Stimulated activated naive B cell treated with anti-CD40 and anti-IgM and Interleukin-4, amounts not matched to agents 10 μg/mL and 1 μg/mL and 100 μg/mL, for 72 hours (primary cell): ENCODE results near the gene ARPIN.
"Not testable (repeated sequence)": the region's sequence is repeated elsewhere in the genome, so short reads cannot be mapped to it uniquely, and the experiment has no call there.

ENCODE experiments used
- ATAC-seq, 2 donors: fragments of 150-1000 bp; cut with Tn5 transposase; replicated peaks; 2 replicates each; pipeline ENCODE4 v1.10.0; 2021; ENCODE audit warnings: moderate library complexity in 1 of 2
- DNase-seq: peaks from one replicate; pipeline ENCODE4 v3.0.0; 2021
- H3K27ac Mint-ChIP-seq: one replicate; pipeline ENCODE4 v1.8.0; 2022; ENCODE audit warnings: mild to moderate bottlenecking, mixed read lengths
- H3K27me3 Mint-ChIP-seq, 2 donors: one replicate each; pipeline ENCODE4 v1.8.0; 2022; ENCODE audit warnings: mixed read lengths in 2 of 2
- H3K36me3 Mint-ChIP-seq, 2 donors: one replicate each; pipeline ENCODE4 v1.8.0; 2022; ENCODE audit warnings: mixed read lengths in 2 of 2, mild to moderate bottlenecking in 1 of 2
- H3K4me1 Mint-ChIP-seq, 2 donors: one replicate each; pipeline ENCODE4 v1.8.0; 2022; ENCODE audit warnings: mixed read lengths in 2 of 2, mild to moderate bottlenecking in 1 of 2
- H3K4me3 Mint-ChIP-seq, 2 donors: one replicate each; pipeline ENCODE4 v1.8.0; 2022; ENCODE audit warnings: mild to moderate bottlenecking in 2 of 2, mixed read lengths in 2 of 2, moderate library complexity in 1 of 2
- H3K9me3 Mint-ChIP-seq, 2 donors: one replicate each; pipeline ENCODE4 v1.8.0; 2022; ENCODE audit warnings: mixed read lengths in 2 of 2, mild to moderate bottlenecking in 1 of 2

Gene ARPIN

GRCh38 chr15:89900849-89901248 is 11.9 kb downstream of the ARPIN start:
- Mint-ChIP-seq H3K27ac (no peak overlapping the region), H3K4me1 (peaks cover 6 to 7% of the 10 kb centered on the region in 2 donors), H3K27me3 (peaks cover 7% of the 10 kb centered on the region in 2 donors), H3K4me3 (no peak overlapping the region), H3K36me3 (no peaks in the 10 kb centered on the region), H3K9me3 (no peaks in the 10 kb centered on the region)
- DNase-seq (no peak), ATAC-seq (no peak)

- H3K9me3 Mint-ChIP-seq, result no peaks in the 10 kb centered on the region
- H3K4me1 Mint-ChIP-seq, result peaks cover 6 to 7% of the 10 kb centered on the region in 2 donors
- ATAC-seq (no peak), DNase-seq (no peak)
- no peaks in the 10 kb centered on the region for H3K36me3 Mint-ChIP-seq
- H3K4me3 Mint-ChIP-seq, result no peak overlapping the region
- no peaks in the 10 kb centered on the region for H3K27me3 Mint-ChIP-seq
- H3K27ac Mint-ChIP-seq, result peak overlapping the region; percentile 81
Measured at GRCh38 chr15:89899951-89900567, 12.7 kb downstream of the ARPIN start.

GRCh38 chr15:89899295-89899945 is 13.3 kb downstream of the ARPIN start:
- no peaks in the 10 kb centered on the region for H3K36me3 Mint-ChIP-seq
- H3K27me3 Mint-ChIP-seq, result no peaks in the 10 kb centered on the region
- peak; percentile 35 to 57 for ATAC-seq
- H3K27ac Mint-ChIP-seq, result peak overlapping the region; percentile 81
- H3K4me3 Mint-ChIP-seq, result no peak overlapping the region
- DNase-seq, result peak; percentile 4
- H3K9me3 Mint-ChIP-seq, result no peaks in the 10 kb centered on the region
- H3K4me1 Mint-ChIP-seq, result peaks cover 6 to 10% of the 10 kb centered on the region in 2 donors

- no peak overlapping the region for H3K4me3 Mint-ChIP-seq
- peaks cover 6 to 12% of the 10 kb centered on the region in 2 donors for H3K4me1 Mint-ChIP-seq
- H3K9me3 Mint-ChIP-seq, result no peaks in the 10 kb centered on the region
- H3K27me3 Mint-ChIP-seq, result no peaks in the 10 kb centered on the region
- no peak overlapping the region for H3K27ac Mint-ChIP-seq
- H3K36me3 Mint-ChIP-seq, result no peaks in the 10 kb centered on the region
- DNase-seq (peak; percentile 28), ATAC-seq (peak; percentile 69 to 71)
Measured at GRCh38 chr15:89898614-89899294, 14.0 kb downstream of the ARPIN start.

- H3K9me3 Mint-ChIP-seq, result no peaks in the 10 kb centered on the region
- no peaks in the 10 kb centered on the region for H3K27me3 Mint-ChIP-seq
- H3K36me3 Mint-ChIP-seq, result no peaks in the 10 kb centered on the region
- H3K4me3 Mint-ChIP-seq, result no peak overlapping the region
- H3K27ac Mint-ChIP-seq, result no peak overlapping the region
- ATAC-seq, result no peak
- peaks cover 6 to 14% of the 10 kb centered on the region in 2 donors for H3K4me1 Mint-ChIP-seq
- no peak for DNase-seq
Measured at GRCh38 chr15:89898146-89898545, 14.6 kb downstream of the ARPIN start.

- peak; percentile 92 to 97 for ATAC-seq
Measured at GRCh38 chr15:89893696-89894447, 18.9 kb downstream of the ARPIN start, which contains the start of gene AP3S2. Gene AP3S2 (minus strand): TSS chr15:89893994. CDS start chr15:89893949, 45 bp downstream.

DNA sequence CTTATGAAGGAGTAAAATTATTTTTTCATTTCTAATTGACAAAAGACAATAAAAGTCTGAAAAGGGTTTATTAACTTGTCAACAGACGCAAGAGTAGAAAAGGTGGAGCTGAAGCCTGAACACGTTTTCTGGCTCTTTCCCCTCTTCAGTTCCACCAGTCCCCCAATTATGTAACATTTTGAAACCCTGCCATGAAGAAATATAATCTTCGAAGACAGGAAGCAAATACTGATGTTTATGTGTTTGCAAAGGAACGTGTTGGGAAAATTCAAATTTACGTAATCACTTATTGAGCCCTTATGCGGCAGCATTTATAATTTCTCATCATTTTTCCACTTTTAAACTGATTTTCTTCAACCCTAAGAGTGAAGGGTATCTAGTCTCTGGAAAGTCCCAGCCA is 19.7 kb downstream of the ARPIN start:
- ATAC-seq, result no peak
- Mint-ChIP-seq H3K36me3 (peaks cover 9 to 21% of the 10 kb centered on the region in 2 donors), H3K9me3 (no peaks in the 10 kb centered on the region), H3K27me3 (no peaks in the 10 kb centered on the region), H3K27ac (peak overlapping the region; percentile 98), H3K4me1 (peaks cover 8 to 27% of the 10 kb centered on the region in 2 donors), H3K4me3 (peak overlapping the region; percentile 93 to 96)
- DNase-seq, result no peak

More at GRCh38 chr15:89893696-89894447, 18.9 kb downstream of the ARPIN start, which contains the start of gene AP3S2:
- peaks cover 3 to 14% of the 10 kb centered on the region in 2 donors for H3K36me3 Mint-ChIP-seq
- H3K27ac Mint-ChIP-seq, result peak within 1 kb of the TSS; percentile 98
- peaks cover 8 to 27% of the 10 kb centered on the region in 2 donors for H3K4me1 Mint-ChIP-seq
- DNase-seq, result peak; percentile 88
- H3K9me3 Mint-ChIP-seq, result no peaks in the 10 kb centered on the region
- H3K4me3 Mint-ChIP-seq, result peak within 1 kb of the TSS; percentile 93 to 96
- H3K27me3 Mint-ChIP-seq, result no peaks in the 10 kb centered on the region

DNA sequence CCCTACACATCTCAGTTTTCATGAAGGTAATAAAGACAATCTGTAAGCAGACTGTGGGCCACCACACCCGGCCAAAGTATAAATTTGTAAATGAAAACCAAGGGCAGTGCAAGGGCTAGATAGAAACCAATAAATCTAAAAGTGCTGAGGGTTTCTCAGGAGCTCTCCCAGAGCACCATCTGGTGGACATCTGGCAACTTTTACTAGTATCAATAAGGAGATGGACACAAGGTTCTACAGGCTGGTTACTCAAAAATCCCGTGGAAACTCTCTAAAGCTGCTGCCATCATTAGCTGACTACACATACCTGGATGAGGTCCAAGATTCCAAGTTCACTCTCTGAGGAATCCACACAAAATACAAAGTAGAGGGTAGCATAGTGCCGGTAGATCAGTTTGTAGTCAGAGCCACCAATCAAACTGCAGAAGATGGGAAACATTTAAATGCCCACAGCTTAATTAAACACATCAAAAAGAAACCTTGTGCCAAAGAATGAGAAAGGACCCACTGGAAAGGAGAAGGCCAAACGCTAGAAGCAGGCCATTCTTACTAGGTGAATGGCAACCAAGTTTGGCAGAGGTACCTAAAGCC is 24.4 kb downstream of the ARPIN start:
- DNase-seq, result no peak
- no peak overlapping the region for H3K27ac Mint-ChIP-seq
- no peak for ATAC-seq
- H3K9me3 Mint-ChIP-seq, result no peaks in the 10 kb centered on the region
- peaks cover 8 to 21% of the 10 kb centered on the region in 2 donors for H3K4me1 Mint-ChIP-seq
- H3K36me3 Mint-ChIP-seq, result peaks cover 27 to 34% of the 10 kb centered on the region in 2 donors
- no peak overlapping the region for H3K4me3 Mint-ChIP-seq
- no peaks in the 10 kb centered on the region for H3K27me3 Mint-ChIP-seq

DNA sequence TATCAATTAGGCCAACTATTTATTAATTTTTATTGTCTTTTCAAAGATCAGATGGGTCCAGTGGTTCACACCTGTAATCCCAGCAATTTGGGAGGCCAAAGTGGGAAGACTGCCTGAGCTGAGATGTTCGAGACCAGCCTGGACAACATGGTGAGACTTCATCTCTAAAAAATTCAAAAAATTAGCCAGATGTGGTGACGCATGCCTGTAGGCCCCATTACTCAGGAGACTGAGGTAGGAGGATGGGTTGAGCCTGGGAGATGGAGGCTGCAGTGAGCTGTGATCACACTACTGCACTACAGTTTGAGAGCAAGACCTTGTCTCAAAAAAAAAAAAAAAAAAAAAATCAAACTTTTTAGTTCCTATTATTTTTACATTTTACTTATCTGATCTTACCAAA is 27.1 kb downstream of the ARPIN start:
- H3K27me3 Mint-ChIP-seq, result no peaks in the 10 kb centered on the region
- DNase-seq, result no peak
- no peak overlapping the region for H3K4me3 Mint-ChIP-seq
- peaks cover 35% of the 10 kb centered on the region in 2 donors for H3K36me3 Mint-ChIP-seq
- ATAC-seq, result no peak
- no peaks in the 10 kb centered on the region for H3K9me3 Mint-ChIP-seq
- H3K27ac Mint-ChIP-seq, result no peak overlapping the region
- peaks cover 0 to under 1% of the 10 kb centered on the region in 2 donors for H3K4me1 Mint-ChIP-seq

- not testable (repeated sequence) for H3K4me1 Mint-ChIP-seq, H3K27ac Mint-ChIP-seq, DNase-seq, H3K9me3 Mint-ChIP-seq, H3K27me3 Mint-ChIP-seq, ATAC-seq, H3K4me3 Mint-ChIP-seq
- peaks cover 35% of the 10 kb centered on the region in 2 donors for H3K36me3 Mint-ChIP-seq
Measured at GRCh38 chr15:89885179-89885578, 27.6 kb downstream of the ARPIN start.

DNA sequence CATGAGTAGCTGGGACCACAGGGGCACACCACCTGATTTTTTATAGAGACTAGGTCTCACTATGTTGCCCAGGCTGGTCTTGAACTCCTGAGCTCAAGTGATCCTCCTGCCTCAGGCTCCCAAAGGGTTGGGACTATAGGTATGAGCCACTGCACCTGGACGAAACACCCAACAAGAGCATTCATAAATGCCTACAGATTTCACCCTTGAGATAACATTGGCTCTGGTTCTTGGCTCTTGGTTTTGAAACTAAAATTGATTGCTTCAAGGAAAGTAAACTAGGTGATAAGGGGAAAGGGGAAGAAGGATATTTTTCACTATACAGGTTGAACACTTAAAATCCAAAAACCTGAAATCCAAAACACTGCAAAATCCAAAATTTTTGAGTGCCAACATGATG is 29.2 kb downstream of the ARPIN start:
- no peak for ATAC-seq
- Mint-ChIP-seq H3K9me3 (no peaks in the 10 kb centered on the region), H3K4me1 (no peaks in the 10 kb centered on the region), H3K27ac (no peak overlapping the region), H3K4me3 (no peak overlapping the region), H3K27me3 (no peaks in the 10 kb centered on the region), H3K36me3 (peaks cover 26 to 32% of the 10 kb centered on the region in 2 donors)
- no peak for DNase-seq

DNA sequence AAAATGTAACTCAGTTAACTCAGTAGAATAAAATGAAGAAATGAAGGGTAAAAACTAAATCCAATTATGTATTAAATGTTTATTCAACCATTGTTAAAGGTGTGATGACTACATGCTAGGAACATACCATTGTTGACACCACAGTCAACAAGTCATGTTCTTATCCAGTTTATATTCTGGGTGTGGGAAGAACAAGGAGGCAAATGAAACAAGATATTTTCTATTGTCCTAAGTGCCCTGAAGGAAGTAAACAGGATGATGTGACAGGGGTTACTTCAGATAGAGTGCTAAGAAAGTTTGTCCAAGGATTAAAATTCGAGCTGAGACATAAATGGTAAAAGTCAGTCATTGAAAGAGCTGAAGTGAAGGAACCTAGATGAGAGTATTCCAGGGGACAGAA is 32.0 kb downstream of the ARPIN start:
- no peak for DNase-seq
- Mint-ChIP-seq H3K36me3 (peaks cover 35% of the 10 kb centered on the region in 2 donors), H3K4me3 (no peak overlapping the region), H3K4me1 (no peaks in the 10 kb centered on the region), H3K27ac (no peak overlapping the region), H3K27me3 (no peaks in the 10 kb centered on the region), H3K9me3 (no peaks in the 10 kb centered on the region)
- no peak for ATAC-seq

DNA sequence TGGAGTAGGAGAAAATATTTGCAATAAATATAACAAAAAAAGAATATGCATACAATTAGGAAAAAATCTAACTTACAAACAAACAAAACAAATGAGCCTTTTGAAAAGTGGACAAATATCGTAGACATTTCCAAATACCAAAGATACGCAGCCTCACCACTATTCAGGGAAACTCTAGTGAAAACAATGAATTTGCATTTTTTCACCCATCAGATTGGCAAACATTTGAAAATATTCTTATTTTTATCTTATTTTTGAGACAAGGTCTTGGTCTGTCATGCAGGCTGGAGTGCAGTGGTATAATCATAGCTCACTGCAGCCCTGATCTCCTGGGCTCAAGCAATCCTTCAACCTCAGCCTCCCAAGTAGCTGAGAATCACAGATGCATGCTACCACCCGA is 34.4 kb downstream of the ARPIN start:
- Mint-ChIP-seq H3K27me3 (no peaks in the 10 kb centered on the region), H3K27ac (no peak overlapping the region), H3K36me3 (peaks cover 21 to 41% of the 10 kb centered on the region in 2 donors), H3K4me1 (peaks cover 0 to 2% of the 10 kb centered on the region in 2 donors), H3K9me3 (no peaks in the 10 kb centered on the region), H3K4me3 (no peak overlapping the region)
- DNase-seq, result no peak
- ATAC-seq, result no peak

GRCh38 chr15:89877083-89877425 is 35.7 kb downstream of the ARPIN start:
- ATAC-seq, result no peak
- Mint-ChIP-seq H3K36me3 (peaks cover 16 to 36% of the 10 kb centered on the region in 2 donors), H3K27ac (no peak overlapping the region), H3K27me3 (no peaks in the 10 kb centered on the region), H3K4me1 (peaks cover 0 to 2% of the 10 kb centered on the region in 2 donors), H3K4me3 (no peak overlapping the region), H3K9me3 (no peaks in the 10 kb centered on the region)
- DNase-seq, result no peak
